Cardiac septum (tissue), 1 donor: ENCODE measurements around the gene CYB5D1. TPM values are rescaled to one million over a fixed set of nuclear protein-coding genes. Genes with fewer than 3 reads are reported as not detected.

Experiments used
- DNase-seq: peaks from one replicate; pipeline ENCODE4 v3.0.0-alpha.2; 2020; ENCODE audit warnings: low spot score
- intact Hi-C: fragments of 100-400 bp; cut with DNase I; formaldehyde crosslinking; loops from one replicate; pipeline ENCODE4 v1.14.0; 2022
- total RNA-seq: library from RNA; stranded (reverse); fragmentation: NEBNext Ultra II Directional; extraction: Animal tissue kit (Norgen Biotek cat#: 25700); gene quantifications from one replicate; pipeline ENCODE4 v1.2.1, GENCODE V29; 2021
- donor health status: DM: no; HTN: no; CAD: no.

The CYB5D1 gene
- total RNA-seq, 1 donor from 2014 or later = 12.2 TPM

GRCh38 chr17:7880076-7880868, 22.5 kb downstream of the CYB5D1 start:
- DNase-seq = no peak
- intact Hi-C loops = no loop called here

GRCh38 chr17:7881276-7882054, 23.7 kb downstream of the CYB5D1 start:
- intact Hi-C loops = no loop called here
- no peak for DNase-seq

DNA sequence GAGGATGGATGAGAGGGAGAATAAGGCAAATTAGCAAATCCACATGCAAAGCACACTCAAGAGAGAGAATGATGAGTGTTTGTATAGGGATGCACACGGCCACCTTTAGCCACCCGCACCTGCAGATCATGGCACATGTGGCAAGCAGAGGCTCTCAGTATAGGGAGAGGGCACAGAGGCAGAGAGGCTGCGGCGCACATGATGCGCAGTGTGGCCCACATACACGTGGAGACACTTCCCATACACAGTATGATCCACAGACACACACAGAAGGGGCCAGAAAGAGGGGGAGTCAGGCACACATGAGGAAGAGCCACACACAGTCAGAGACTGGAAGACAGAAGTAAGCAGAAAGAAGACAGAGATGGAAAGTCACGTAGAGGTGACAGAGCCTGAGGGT, 24.3 kb downstream of the CYB5D1 start:
- intact Hi-C loops = no loop called here
- DNase-seq = no peak

DNA sequence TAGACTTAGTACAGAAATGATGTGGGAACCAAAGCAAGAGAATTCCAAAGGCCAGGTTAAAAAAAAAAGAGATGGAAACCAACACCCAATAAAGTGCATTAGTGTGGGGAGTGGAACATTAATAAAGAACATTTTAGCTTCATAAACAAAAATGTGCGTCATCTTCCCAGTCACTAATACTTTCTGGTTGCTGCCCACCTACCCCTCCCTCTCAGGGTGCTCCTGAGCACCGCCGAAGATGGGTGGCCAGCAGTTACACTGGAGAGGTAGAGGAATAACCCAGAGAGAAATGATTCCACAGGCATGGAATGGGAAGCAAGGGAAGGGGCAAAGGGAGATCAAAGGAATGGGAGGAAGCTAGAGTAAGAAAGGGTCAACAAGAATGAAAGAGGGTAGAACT, 24.8 kb downstream of the CYB5D1 start:
- intact Hi-C loops = no loop called here
- no peak for DNase-seq

DNA sequence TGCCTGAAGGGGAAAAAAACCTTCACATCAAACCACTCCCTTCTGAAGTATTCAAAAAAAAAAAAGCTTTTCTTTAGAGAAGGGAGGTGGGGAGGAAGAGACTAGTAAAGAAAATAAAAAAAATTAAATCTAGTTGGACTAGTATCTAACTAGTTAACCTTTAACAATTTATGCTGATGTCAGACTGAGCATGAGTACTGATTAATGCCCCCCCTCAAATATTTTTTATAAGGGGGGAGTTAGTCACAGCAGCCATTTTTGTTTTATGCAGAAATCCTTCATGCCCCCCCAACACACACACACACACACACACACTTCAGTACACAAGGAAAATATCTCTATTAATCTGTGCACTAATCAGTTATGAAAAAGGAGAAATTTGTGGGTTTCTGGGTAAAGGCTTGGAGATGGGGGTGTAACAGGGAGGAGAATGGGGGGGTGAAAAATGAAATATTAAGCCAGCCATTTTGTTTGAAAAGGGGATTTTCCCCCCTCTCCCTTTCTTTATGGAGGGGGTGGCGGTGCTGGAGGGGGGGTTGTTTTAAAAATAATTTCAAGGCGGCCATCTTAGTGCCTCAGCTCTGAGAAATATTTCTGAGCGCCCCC, 26.1 kb downstream of the CYB5D1 start:
- no peak for DNase-seq
- intact Hi-C loops = no loop called here

- intact Hi-C loops = loop anchor here (5.0 kb wide), 1 partner anchor 42 kb away; no protein-coding TSS in a partner anchor
These were observed 27.0 kb downstream of the CYB5D1 start for GRCh38 chr17:7884581-7885366.

DNA sequence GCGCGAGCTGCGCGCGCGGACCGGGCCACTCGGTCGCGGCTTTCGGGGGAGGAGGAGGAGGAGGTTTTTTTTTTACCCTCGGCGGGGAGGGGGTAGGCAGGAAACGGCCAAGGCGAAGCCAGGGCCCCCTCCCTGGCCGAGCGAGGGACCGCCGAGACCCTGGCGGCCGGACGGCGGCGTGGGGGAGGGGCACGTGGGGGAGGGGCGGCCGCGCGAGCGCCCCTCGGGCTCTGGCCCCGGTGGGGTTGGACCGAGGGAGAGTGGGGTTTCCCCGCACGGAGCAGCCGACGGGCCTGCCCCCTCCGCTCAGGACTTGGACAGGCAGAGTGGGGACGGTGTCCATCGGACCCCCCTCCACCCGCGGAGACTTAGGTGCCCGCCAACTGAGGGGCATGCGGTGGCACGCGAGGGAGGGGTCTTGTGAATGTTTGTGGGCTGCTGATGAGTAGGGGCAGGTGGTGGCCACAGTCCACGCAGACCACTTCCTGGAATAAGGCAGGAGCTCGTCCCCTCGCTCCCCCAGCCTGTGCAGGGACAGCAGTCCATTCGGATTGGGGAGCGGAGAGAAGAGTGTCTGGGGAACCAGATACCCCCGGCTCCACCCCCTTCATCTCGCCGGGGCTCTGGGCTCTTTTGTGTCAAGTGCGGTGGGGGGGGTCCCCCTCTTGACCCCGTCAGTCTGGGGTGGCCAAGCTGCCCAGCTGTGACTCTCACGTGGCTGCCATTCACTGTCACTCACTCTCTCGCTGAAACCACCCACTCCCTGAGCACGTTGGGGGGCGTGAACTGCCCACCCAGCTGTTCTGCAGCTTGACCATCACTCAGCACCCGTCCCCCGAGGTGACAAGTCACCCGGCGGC, 27.8 kb downstream of the CYB5D1 start:
- intact Hi-C loops = loop anchor here (5.0 kb wide), 1 partner anchor 43 kb away; no protein-coding TSS in a partner anchor

More at GRCh38 chr17:7884581-7885366, 27.0 kb downstream of the CYB5D1 start:
- no peak for DNase-seq

DNA sequence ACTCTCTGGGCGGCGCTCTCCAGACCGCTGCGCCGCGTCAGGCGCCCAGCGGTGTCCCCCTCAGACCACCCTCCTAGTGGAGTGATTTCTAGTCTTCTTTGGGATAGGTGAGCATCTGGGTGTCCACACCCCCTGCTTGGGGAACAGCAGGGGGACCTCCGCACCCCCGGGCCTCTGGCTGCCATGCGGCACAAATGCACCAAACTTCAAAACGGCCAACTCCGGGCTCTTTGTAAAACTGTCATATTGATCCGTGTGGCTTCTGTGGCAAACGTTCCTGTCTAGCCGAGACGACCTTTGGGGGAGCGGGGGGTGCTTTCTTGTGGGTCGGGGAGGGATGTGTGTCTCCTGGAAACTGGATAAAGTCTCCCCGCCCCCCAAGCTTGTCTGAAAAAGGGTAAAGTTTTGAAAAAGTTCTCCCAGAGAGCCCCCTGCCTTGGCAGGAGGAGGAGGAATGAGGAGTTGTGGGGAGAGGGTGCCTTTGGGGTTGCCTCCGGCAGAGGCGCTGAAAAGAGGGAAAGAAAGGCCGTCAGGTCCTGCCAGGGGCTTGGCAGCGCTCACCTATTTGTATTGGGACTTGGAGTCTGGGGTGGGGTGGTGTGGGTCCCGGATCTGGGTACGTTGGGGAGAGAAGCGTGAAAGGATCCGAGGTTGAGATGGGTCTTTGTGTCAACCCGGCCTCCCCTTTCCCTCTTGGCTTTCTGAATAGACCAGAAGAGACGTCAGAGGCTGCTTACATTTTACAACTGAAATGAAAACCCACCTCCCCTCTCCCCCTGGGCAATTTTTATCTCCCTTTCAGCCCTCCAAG, 28.6 kb downstream of the CYB5D1 start:
- peak; percentile 76 for DNase-seq
- intact Hi-C loops = loop anchor here (1.0 to 5.0 kb wide), 2 partner anchors 29 to 44 kb away; partner anchors contain the start of gene NAA38

More for the DNA sequence above, 27.8 kb downstream of the CYB5D1 start:
- peak; percentile 80 for DNase-seq

- no peak for DNase-seq
- intact Hi-C loops = loop anchor here (1.0 to 5.0 kb wide), 2 partner anchors 30 to 45 kb away; partner anchors contain the start of gene NAA38
These were observed 29.3 kb downstream of the CYB5D1 start for GRCh38 chr17:7887038-7887481.

DNA sequence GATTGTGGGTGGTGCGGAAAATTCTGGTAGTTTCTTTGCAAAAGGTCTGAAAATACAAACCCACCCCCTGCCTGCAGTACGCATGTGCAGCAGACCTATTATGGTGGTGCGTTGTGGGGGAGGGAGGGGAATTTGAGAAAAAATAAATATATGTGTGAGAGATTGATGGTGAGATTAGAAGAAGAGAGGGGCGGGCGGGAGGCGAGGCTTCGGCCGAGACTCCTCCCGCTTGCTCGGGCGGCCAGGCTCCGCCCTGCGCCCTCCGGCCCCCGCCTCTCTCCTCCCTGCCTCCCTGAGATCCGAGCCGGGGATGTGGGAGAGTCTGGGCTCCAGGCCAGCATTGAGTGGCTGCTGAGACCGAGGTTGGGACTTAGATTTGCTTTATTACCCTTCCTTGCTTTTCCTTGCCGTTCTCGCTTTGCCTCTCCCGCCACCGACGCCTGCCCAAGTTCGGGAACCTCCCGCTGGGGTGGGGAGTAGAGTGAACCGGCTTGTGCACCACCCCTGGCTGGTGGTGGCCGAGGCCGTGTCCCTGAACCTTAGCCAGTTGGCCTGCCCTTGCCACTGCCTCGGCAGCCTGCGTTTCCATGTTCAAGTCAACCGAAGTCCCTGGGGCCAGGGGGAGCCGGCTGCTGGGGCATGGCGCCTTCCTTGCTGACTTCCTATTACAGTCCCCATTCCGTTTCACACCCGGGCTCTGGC, 29.8 kb downstream of the CYB5D1 start:
- DNase-seq = peak; percentile 95

GRCh38 chr17:7888184-7888920, 30.5 kb downstream of the CYB5D1 start, which contains the start of gene CHD3:
Gene CHD3, plus strand, starts transcription at chr17:7888789. Its CDS starts 212 bp downstream, at chr17:7889001.
- intact Hi-C loops = loop anchor here (1.0 to 5.0 kb wide), 2 partner anchors 28 to 46 kb away; partner anchors contain the start of gene RNF227
- peak; percentile 76 for DNase-seq

More for the DNA sequence above, 29.8 kb downstream of the CYB5D1 start:
- intact Hi-C loops = loop anchor here (1.0 to 5.0 kb wide), 3 partner anchors 29 to 45 kb away; partner anchors contain the start of genes NAA38 and RNF227

- peak; percentile 96 for DNase-seq
- intact Hi-C loops = loop anchor here (5.0 kb wide), 1 partner anchor 47 kb away; no protein-coding TSS in a partner anchor
These were observed 31.6 kb downstream of the CYB5D1 start for GRCh38 chr17:7889166-7889955.

DNA sequence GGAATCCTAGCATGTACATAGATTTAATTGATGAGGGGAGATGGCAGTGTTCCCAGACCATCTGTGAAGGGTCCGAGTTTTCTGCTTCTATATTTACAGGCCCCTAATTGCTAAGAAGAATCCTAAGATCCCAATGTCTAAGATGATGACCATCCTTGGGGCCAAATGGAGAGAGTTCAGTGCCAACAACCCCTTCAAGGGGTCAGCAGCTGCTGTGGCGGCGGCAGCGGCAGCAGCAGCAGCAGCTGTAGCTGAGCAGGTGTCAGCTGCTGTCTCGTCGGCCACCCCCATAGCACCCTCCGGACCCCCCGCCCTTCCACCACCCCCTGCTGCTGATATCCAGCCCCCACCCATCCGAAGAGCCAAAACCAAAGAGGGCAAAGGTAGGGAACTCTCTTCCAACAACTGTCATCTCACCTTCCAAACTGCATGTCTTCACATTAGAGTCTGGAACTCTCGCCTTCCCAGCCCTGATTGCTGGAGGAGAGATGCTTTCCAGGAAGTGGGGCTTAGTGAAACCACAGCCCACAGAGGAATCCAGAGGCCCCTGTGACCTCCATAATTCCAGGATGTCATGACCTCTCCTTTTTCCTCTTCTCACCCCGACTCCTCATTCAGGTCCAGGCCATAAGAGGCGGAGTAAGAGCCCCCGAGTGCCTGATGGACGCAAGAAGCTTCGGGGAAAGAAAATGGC, 35.5 kb downstream of the CYB5D1 start:
- intact Hi-C loops = loop anchor here (2.0 to 10.0 kb wide), 2 partner anchors 69 to 149 kb away; no protein-coding TSS in a partner anchor
- no peak for DNase-seq

GRCh38 chr17:7894226-7894625, 36.4 kb downstream of the CYB5D1 start:
- no peak for DNase-seq
- intact Hi-C loops = loop anchor here (10.0 kb wide), 1 partner anchor 149 kb away; no protein-coding TSS in a partner anchor
